Activated T-helper 1 cell treated with anti-CD3 and anti-CD28 coated beads, Interleukin-12 subunit alpha, Interleukin-12 subunit beta, Interleukin-2, Interleukin-4 antibody, amounts not matched to agents 30 ng/mL and 10 ng/mL and 1 ng/mL, durations not matched to agents 14 hours and 24 hours and 36 hours (primary cell): Measurements from ENCODE around the gene ELMO3. TPM values are rescaled to one million over a fixed set of nuclear protein-coding genes. Genes with fewer than 3 reads are reported as not detected.

ENCODE experiments used
- DNase-seq: peaks from one replicate; pipeline ENCODE4 v3.0.0; 2021; ENCODE audit warnings: low spot score
- H3K27ac Mint-ChIP-seq: one replicate; pipeline ENCODE4 v1.8.0; 2021; ENCODE audit warnings: mild to moderate bottlenecking, mixed read lengths
- H3K27me3 Mint-ChIP-seq: one replicate; pipeline ENCODE4 v1.8.0; 2022; ENCODE audit warnings: mild to moderate bottlenecking, moderate library complexity, mixed read lengths; ENCODE audit not compliant: insufficient read depth
- H3K36me3 Mint-ChIP-seq: one replicate; pipeline ENCODE4 v1.8.0; 2021; ENCODE audit warnings: low read depth, mixed read lengths
- H3K4me1 Mint-ChIP-seq: one replicate; pipeline ENCODE4 v1.8.0; 2021; ENCODE audit warnings: low read depth, mixed read lengths
- H3K4me3 Mint-ChIP-seq: one replicate; pipeline ENCODE4 v1.8.0; 2021; ENCODE audit warnings: mild to moderate bottlenecking, moderate library complexity, mixed read lengths
- H3K9me3 Mint-ChIP-seq: one replicate; pipeline ENCODE4 v1.8.0; 2021; ENCODE audit warnings: mixed read lengths
- intact Hi-C: fragments of 100-400 bp; cut with micrococcal nuclease; formaldehyde crosslinking; loops from one replicate; pipeline ENCODE4 v1.15.1; 2024
- total RNA-seq: library from RNA; stranded (reverse); gene quantifications from 2 replicates; pipeline ENCODE4 v1.2.3, GENCODE V29; 2022

ELMO3 gene
- total RNA-seq, 1 donor from 2014 or later, result 8.5 TPM

DNA sequence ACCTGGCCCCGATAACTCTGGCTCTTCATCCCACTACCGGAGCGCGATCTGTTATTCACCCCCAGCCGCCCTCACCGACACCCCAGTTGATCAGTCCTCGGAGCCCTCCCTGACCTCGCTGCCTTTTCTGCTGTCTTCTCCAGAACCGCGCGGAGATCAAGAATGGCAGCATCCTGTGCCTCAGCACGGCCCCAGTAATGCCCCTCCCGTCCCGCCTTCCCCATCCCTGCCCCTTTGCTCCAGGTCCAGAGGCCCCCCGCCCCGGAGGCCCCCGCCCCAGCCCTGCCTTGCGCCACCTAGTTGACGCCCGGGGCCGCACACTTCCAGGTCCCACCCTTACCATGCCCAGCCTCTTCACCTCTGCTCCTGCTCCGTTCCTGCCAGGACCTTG is 872 bp downstream of the ELMO3 start:
- Mint-ChIP-seq H3K4me1 (peaks cover 18% of the 10 kb centered on the region), H3K27ac (no peak overlapping the region), H3K9me3 (no peaks in the 10 kb centered on the region), H3K27me3 (no peaks in the 10 kb centered on the region), H3K36me3 (peaks cover 31% of the 10 kb centered on the region), H3K4me3 (no peak overlapping the region)
- intact Hi-C loops, result no loop called here
- DNase-seq, result no peak

DNA sequence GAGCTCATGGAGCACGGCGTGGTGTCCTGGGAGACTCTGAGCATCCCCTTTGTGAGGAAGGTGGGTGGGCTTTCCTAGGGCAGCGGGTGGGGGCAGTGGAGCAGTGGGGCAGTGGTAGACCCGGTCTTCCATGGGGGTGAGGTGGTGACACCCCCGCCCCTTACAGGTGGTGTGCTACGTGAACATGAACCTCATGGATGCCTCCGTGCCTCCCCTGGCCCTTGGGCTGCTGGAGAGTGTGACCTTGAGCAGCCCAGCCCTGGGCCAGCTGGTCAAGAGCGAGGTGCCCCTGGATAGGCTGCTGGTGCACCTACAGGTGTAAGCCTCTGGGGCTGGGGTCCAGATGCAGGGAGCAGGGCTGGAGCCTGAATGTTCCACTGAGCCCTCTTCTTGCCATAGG is 1.6 kb downstream of the ELMO3 start:
- Mint-ChIP-seq H3K9me3 (no peaks in the 10 kb centered on the region), H3K36me3 (peaks cover 25% of the 10 kb centered on the region), H3K4me1 (peaks cover 15% of the 10 kb centered on the region), H3K4me3 (no peak overlapping the region), H3K27ac (no peak overlapping the region), H3K27me3 (no peaks in the 10 kb centered on the region)
- no peak for DNase-seq
- intact Hi-C loops, result no loop called here

- Mint-ChIP-seq H3K4me1 (peaks cover 3% of the 10 kb centered on the region), H3K27me3 (no peaks in the 10 kb centered on the region), H3K27ac (no peak overlapping the region), H3K4me3 (no peak overlapping the region), H3K9me3 (no peaks in the 10 kb centered on the region), H3K36me3 (peaks cover 20% of the 10 kb centered on the region)
- intact Hi-C loops, result no loop called here
- no peak for DNase-seq
Measured at GRCh38 chr16:67201411-67202345, 2.7 kb downstream of the ELMO3 start.

DNA sequence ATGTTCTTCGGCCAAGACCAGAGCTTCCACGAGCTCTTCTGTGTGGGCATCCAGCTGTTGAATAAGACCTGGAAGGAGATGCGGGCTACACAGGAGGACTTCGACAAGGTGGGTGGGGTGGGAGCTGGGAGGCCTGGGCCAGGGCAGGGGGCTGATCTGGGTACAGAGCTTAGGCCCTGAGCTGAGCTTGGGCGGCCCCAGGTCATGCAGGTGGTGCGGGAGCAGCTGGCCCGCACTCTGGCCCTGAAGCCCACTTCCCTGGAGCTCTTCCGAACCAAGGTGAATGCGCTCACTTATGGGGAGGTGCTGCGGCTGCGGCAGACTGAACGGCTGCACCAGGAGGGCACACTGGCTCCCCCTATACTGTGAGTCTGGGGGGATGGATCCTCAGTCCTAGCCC is 3.5 kb downstream of the ELMO3 start:
- Mint-ChIP-seq H3K27me3 (no peaks in the 10 kb centered on the region), H3K36me3 (peaks cover 16% of the 10 kb centered on the region), H3K4me1 (no peaks in the 10 kb centered on the region), H3K9me3 (no peaks in the 10 kb centered on the region), H3K27ac (no peak overlapping the region), H3K4me3 (no peak overlapping the region)
- intact Hi-C loops, result no loop called here
- no peak for DNase-seq

DNA sequence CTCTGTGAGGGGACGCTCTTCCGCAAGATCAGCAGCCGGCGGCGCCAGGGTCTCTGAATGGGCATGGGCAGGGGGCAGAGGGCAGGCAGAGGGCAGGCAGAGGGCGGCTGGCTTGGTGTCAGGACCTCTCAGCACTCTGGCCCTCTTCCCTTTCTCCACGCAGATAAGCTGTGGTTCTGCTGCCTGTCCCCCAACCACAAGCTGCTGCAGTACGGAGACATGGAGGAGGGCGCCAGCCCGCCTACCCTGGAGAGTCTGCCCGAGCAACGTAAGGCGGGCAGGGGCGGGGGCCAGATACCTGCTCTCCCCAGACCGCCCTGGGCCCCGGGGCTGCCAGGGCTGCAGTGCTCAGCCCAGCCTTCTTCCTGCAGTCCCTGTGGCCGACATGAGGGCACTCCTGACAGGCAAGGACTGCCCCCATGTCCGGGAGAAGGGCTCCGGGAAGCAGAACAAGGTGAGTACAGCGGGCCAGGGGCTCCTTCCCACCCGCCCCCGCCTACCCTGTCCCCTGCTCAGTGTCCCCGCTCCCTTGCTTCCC is 4.1 kb downstream of the ELMO3 start:
- H3K27me3 Mint-ChIP-seq, result no peaks in the 10 kb centered on the region
- peaks cover 16% of the 10 kb centered on the region for H3K36me3 Mint-ChIP-seq
- intact Hi-C loops, result no loop called here
- H3K4me3 Mint-ChIP-seq, result no peak overlapping the region
- no peaks in the 10 kb centered on the region for H3K4me1 Mint-ChIP-seq
- DNase-seq, result no peak
- H3K27ac Mint-ChIP-seq, result no peak overlapping the region
- no peaks in the 10 kb centered on the region for H3K9me3 Mint-ChIP-seq

DNA sequence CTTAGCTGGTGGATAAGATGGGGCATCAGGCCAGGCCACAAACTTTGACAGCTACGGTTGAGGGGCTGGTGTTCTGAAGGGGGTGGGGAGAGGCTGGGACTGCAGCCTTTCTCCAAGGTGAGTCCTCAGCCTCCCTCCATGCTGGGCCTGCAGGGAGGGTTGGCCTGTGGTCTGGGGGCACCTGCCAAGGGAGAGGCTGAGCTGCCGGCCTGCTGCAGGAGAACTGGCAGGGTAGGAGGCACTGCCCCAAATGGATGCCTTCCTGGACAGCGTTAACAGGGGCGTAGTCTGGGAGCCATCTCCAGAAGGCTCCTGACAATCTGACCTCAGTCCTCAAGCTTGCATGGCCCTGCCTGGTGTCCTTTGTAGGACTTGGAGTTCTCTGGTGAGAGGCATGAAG is 5.1 kb downstream of the ELMO3 start:
- Mint-ChIP-seq H3K4me3 (no peak overlapping the region), H3K4me1 (no peaks in the 10 kb centered on the region), H3K9me3 (no peaks in the 10 kb centered on the region), H3K27me3 (no peaks in the 10 kb centered on the region), H3K27ac (no peak overlapping the region), H3K36me3 (peaks cover 14% of the 10 kb centered on the region)
- intact Hi-C loops, result no loop called here
- DNase-seq, result no peak

DNA sequence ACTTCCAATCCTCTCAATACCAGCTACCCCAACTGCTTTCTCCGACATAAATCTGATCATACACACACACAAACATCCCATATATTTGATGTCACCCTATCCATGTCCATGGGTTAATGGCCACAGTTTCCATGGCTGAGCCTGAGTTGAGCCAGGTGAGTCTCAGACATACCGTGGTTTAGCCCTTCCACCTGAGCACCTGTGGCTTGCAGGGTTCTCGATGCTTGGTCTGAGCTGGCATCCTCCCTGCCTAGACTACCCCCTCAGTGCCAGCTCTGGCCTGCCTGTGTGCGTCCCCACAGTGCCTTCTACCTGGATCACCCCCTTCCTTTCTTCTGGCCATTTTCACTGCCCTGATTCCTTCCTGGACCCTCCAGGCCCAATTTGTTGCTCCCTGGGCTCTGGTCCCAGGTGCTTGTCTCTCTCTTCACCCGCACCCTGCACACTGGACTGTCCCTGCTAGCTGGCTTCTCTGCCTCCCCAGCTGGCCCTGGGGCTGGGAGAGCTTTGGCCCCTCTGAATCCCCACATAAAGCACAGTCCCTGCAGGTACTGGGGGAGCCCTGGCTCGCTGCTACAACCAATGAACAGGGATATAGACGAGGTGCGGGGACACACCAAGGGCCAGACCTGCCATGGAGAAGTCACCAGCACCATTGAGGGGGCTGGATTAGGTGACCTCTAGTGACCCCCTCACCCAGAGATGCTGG is 7.4 kb downstream of the ELMO3 start:
- peaks cover 6% of the 10 kb centered on the region for H3K36me3 Mint-ChIP-seq
- H3K27ac Mint-ChIP-seq, result no peak overlapping the region
- intact Hi-C loops, result no loop called here
- H3K27me3 Mint-ChIP-seq, result no peaks in the 10 kb centered on the region
- no peaks in the 10 kb centered on the region for H3K9me3 Mint-ChIP-seq
- H3K4me3 Mint-ChIP-seq, result no peak overlapping the region
- no peak for DNase-seq
- no peaks in the 10 kb centered on the region for H3K4me1 Mint-ChIP-seq

GRCh38 chr16:67206838-67207248 is 7.9 kb downstream of the ELMO3 start:
- DNase-seq, result no peak
- Mint-ChIP-seq H3K27me3 (no peaks in the 10 kb centered on the region), H3K4me1 (no peaks in the 10 kb centered on the region), H3K27ac (no peak overlapping the region), H3K4me3 (no peak overlapping the region), H3K36me3 (peaks cover 6% of the 10 kb centered on the region), H3K9me3 (no peaks in the 10 kb centered on the region)
- intact Hi-C loops, result no loop called here

DNA sequence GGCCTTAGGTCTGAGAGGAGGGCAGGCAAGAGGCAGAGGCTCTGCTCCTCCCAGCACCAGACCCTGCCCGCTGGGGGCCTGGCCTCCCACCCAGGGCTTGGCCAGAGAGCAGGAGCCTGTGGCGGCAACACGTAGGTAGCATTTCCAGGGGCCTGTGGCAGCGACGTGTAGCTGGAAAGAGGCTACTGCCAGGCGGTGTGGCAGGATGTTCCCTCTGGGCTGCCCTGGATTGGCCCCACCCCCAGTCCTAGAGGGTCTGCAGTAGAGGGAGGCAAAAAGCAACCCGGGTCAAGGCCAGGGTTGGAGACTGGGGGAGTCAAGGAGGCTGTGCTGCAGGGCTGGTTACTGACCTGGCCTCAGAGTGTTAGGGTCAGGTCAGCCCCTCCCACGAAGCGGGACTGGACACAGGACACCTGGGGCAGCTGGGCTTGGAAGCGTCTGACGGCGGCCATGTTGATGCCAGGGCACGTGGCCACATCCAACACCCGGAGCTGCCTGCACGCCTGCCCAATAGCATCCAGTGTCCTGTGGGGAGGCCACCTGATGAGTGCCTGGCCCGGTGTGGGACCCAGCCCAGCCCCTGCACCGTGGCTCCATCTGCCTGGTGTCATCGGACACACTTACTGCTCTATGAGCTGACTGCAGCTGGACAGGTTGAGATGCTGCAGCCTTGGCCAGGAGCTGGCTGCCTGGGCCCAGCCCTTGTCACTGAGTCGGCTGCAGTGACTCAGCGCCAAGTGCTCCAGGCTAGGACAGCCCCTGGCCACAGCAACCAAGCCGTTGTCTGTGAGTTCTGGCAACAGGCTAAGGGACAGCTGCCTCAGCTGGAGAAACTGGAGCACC is 8.5 kb downstream of the ELMO3 start:
- Mint-ChIP-seq H3K9me3 (no peaks in the 10 kb centered on the region), H3K27ac (no peak overlapping the region), H3K4me3 (no peak overlapping the region), H3K4me1 (no peaks in the 10 kb centered on the region), H3K36me3 (peaks cover 6% of the 10 kb centered on the region), H3K27me3 (no peaks in the 10 kb centered on the region)
- intact Hi-C loops, result no loop called here
- no peak for DNase-seq

GRCh38 chr16:67208154-67208896 is 9.4 kb downstream of the ELMO3 start:
- DNase-seq, result no peak

GRCh38 chr16:67209565-67209964 is 10.6 kb downstream of the ELMO3 start:
- no peak overlapping the region for H3K4me3 Mint-ChIP-seq

More at GRCh38 chr16:67208154-67208896, 9.4 kb downstream of the ELMO3 start:
- no peak overlapping the region for H3K4me3 Mint-ChIP-seq
- no peaks in the 10 kb centered on the region for H3K4me1 Mint-ChIP-seq
- H3K27me3 Mint-ChIP-seq, result no peaks in the 10 kb centered on the region
- H3K36me3 Mint-ChIP-seq, result peaks cover 6% of the 10 kb centered on the region
- intact Hi-C loops, result no loop called here
- H3K9me3 Mint-ChIP-seq, result no peaks in the 10 kb centered on the region
- H3K27ac Mint-ChIP-seq, result no peak overlapping the region

More at GRCh38 chr16:67209565-67209964, 10.6 kb downstream of the ELMO3 start:
- no peaks in the 10 kb centered on the region for H3K9me3 Mint-ChIP-seq
- no peaks in the 10 kb centered on the region for H3K4me1 Mint-ChIP-seq
- intact Hi-C loops, result no loop called here
- no peaks in the 10 kb centered on the region for H3K27me3 Mint-ChIP-seq
- no peak for DNase-seq
- H3K27ac Mint-ChIP-seq, result no peak overlapping the region
- H3K36me3 Mint-ChIP-seq, result peaks cover 6% of the 10 kb centered on the region
